COLO668 (cell line): ENCODE data around the gene IGF1R.

Experiments used
- DNase-seq: peaks from one replicate; lab custom pipeline; 2025; ENCODE audit not compliant: unreplicated experiment; lab: John Stamatoyannopoulos, UW

Gene IGF1R

DNA sequence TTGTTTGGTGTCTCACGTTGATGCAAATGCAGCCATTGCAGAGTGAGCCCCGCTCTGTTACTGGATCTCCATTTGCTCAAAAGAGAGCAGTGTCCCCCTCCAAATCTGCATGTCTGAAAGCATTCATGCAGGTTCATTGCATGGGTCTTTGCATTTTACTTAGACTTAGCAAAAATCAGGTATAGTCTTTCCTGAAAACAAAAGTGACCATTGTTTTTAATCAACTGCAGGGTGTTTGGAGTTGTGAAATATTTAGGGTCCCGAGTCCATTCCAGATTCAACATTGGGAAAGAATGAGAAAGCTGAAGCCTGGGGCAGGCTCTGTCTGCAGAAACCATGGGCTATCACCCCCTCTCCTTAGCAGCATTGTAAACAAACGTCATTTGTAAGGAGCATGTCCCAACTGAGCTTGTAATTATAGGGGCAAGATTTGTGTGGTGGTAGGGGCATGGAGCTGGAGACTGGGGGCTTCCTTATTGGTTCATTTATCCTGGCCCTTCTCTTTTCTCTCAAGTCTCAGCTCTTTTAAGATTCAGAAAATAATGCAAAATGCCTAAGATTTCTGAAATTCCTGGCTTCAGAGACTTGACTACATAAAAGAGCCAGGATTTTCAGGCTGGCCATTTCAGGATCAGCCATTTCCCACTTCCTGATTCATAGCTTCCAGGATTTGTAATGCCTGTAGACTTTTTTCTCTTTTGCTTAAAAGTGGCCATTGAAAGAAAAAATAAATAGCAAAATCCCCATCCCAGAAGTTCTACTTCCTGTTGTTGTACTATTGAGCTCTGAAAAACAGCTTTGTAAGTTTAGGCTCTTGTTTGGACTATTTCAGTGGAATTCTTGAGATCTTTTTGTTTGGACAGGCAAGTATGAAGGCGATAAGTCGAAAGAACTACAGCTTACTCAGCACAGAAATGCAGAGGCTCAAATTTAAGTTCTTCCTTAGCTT is 23.0 kb downstream of the IGF1R start:
- no peak for DNase-seq

DNA sequence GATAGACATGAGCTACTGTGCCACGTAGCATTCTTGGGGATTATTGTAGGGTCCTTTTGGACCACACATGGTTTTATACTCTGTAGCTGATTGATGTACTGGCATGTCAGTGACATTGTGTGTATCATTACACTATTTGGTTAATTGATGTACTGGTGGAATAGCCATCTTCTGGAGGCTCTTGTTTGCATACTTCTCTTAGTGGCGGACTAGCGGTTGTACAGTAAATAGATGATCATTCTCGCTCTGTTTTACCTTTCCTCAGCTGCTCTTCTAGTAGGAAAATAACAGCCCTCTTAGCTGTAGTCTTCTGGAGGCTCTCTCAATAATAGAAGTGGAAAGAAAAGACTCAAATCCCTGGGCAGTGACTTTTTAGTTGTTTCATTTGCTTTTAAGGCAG is 24.8 kb downstream of the IGF1R start:
- DNase-seq, result no peak

DNA sequence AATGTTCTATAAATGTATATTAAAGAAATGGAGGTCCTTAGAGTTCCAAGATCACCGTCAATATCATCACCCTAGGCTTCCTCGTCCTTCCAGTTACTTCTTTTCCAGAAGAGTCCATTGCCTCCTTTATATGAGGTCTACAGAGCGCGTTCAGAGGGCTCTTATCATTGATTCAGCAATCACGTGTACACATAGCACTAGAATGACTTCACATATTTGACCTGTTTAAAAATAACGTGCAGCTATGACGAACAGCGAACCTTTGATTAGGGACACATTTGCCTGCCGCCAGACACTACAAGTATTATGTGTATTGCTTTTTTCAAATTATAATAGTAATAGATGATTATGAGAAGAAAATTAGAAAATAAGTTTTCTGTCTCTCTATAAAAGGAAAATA is 26.0 kb downstream of the IGF1R start:
- DNase-seq, result no peak

DNA sequence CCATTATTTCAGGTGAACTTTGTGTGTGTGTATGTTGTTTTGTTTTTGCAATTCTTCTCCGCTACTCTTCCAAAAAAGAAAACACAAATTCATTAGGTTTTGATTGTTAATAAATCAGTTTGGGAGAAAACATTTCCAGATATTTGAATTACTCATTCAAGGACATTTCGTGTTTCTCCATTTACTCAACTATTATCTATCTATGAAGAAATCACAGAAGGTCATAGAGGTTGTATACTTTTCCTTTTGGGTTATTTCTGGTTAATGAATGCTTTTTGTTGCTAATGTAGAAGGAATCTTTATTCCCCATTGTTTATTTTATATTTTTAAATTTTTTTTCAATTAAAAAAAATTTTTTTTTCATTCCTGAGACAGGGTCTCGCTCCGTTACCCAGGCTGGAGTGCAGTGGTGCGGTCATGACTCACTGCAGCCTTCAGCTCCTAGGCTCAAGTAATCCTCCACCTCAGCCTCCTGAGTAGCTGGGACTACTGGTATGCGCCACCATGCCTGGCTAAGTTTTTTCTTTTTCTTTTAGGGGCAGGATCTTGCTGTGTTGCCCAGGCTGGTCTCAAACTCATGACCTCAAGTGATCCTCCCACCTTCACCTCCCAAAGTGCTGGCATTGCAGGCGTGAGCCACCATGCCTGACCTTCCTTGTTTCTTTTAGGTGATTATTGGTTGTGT is 28.4 kb downstream of the IGF1R start:
- no peak for DNase-seq

DNA sequence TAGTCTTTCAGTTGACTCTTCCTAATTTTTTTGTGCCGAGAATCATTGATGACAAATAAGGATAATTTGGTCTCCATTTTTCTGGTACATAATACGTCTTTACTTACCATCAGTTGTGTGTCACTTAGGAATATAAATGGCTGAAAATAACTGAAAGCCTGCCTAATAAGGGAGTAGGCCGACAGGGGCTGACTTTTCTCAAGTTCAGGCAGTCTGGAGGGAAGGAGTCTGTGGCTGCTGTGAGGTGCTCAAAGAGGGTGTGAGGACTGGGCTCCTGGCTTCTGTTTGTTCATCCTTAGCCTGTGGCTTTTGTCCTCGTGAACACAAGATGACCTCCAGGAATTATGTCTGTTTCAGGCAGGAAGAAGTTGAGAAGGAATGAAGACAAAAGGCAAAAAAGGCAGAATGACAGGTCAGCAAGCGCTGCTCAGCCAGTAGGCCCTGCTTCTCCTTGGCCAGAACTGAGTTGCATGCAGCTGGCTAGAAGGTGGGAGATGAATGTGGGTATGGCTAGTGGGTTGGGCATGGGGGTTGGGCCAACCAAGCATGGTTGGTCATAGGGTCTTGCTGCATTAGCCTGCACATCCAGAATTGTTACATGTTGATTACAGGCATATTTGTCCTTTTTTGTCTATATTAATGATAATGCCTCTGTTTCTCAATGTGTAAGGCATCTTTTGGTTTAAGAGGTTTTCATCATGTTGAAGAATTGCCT is 29.2 kb downstream of the IGF1R start:
- DNase-seq, result no peak

DNA sequence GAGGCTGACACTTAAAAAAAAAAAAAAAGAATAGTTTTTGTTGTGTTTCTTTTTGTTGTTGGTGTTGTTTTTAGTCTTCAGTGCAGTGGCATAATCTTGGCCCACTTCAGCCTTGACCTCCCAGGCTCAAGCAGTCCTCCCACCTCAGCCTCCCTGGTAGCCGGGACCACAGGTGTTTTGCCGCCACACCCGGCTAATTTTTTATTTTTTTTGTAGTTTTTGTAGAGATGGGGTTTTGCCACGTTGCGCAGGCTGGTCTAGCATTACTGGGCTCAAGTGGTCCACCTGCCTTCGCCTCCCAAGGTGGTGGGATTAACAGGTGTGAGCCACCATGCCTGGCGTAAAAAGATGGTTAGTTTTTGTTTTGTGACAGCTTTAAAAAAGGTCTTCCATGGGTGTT is 30.1 kb downstream of the IGF1R start:
- DNase-seq, result no peak

DNA sequence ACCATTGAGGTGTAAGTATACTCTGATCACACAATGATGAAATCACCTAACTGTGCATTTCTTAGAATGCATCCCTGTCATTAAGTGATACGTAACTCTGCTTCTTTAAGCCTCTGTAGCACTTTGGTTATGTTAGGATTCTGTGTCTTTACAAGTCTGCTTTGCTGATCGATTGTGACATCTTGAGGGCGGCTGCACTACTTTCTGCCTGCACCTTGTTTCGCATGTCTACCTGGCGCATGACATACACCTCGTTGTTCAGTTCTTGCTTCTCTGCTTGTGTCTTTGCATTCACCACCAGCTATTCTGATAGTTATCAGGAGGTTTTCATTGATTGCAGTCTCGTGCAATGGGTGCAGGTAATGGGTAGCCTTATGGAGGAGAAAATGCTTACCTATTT is 32.7 kb downstream of the IGF1R start:
- DNase-seq, result no peak

DNA sequence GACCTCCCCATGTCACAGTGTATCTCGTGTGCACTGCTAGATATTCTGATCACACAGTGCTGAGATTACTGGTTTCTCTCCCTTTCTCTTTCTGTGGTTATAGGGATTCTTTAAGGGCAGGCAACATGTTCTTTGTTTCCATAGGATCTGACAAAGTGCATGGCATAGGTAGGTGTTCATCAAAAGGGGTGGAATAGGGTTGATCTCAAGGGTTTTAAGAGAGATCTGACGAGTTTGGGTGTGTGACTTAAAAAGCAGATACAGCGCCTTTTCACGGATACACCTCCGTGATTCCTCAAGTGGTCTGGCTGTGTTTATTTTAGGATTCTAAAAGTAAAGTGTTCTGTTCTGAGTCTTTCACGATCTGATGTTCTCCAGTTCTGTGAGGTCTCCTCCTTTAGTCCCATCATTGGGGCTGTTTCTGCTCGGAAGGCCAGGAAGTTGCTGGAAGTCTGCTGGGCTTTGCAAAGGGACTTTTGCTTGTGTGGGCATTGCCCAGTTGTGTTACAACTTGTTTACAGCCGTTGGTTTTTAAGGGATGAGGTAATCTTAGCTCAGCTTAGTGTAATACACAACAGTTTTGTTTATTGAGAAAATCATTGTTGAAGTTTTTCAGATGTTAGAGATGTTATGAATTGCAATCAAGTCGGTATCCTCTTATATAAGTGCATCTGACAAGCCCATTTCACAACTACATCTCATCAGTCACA is 34.8 kb downstream of the IGF1R start:
- DNase-seq, result no peak

DNA sequence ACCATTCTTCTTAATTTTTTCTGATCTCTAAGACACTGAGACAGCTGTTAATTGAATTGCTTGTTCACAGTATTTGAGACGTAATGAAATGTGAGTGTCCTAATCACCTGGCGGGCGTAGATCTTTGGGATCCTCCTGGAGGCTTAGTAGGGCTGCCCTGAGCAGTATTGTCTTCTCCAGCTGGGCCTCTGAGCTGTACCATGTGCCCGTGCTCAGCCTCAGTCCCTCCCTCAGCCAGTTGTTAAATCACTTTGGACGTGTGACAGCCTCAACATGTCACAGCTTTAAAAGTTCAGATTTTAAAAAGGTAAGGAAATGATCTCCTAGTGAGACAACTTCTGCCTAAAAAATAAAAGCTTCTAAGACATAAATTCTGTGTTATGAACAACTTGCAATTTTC is 35.5 kb downstream of the IGF1R start:
- DNase-seq, result no peak

DNA sequence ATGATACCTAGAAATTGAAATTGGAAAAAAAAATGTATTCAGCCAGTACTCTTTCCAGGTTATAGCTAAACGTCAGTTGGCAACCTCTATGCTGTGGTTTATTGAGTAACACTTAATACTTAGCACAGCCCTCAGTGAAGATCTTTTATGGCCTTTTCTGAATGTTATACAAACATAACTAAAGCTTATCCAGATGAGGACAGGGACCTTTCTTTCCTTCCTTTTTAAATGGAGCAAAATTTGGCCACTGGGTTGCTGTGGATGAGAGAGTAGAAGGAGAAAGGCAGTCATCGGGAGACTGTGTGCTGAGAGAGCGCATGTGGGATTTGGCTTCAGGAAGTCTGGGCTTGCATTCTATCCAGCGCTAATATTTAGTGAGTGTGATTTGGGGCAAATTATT is 36.1 kb downstream of the IGF1R start:
- no peak for DNase-seq

DNA sequence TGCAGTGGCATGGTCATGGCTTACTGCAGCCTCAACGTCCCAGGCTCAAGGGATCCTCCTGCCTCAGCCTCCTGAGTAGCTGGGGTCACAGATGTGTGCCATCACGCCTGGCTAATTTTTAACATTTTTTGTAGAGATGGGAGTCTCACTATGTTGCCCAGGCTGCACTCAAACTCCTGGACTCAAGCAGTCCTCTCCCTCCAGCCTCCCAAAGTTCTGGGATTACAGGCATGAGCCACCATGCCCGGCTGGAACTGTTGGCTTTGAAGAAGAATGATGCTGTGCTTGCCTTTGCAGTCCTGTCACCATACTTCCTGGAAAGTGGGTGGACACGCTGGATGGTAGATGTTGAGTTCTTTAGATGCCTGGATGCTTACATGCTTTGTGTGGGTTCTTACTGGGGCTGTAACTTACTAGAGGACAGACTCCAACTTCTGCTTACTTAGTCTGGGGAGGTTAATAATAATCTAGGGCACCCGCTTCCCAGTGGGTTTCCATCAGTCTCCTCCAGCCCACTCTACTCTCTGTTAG is 36.7 kb downstream of the IGF1R start:
- no peak for DNase-seq

DNA sequence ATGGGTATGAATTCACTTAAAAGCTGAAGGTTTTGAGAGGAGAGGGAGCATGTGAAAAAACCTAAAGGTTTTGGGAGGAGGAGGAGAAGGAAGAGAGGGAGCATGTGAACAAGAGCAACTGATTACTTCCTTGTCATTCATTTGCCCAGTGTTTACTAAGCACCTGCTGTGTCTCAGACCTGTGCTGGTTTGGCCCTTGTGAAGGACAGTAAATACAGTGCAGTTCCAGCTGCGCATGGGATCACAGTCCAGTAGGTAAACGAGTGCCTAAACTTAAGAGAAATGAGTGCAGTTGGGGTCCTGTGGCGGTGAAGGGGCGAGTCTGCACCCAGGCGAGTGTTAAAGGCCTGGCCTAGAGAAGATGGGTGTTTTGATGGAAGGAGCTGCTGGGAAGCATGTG is 38.6 kb downstream of the IGF1R start:
- DNase-seq, result peak; percentile 10

DNA sequence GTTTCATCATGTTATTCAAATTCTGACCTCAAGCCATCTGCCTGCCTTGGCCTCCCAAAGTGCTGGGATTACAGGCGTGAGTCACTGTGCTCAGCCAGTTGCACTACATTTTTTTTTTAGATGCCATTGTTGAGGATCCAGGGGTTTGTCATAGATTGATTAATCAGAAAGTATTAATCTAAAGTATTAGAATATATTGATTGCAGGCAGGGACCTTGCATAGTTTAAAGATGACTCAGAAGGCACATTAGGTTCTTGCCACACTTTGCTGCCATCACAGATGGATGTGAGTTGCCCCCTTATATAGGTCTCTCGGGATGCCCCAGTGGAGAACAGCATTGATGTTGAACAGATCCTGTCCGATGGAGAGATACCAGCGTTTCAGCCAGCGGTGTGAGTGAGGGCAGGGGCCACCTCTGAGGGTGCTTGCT is 41.1 kb downstream of the IGF1R start:
- no peak for DNase-seq

DNA sequence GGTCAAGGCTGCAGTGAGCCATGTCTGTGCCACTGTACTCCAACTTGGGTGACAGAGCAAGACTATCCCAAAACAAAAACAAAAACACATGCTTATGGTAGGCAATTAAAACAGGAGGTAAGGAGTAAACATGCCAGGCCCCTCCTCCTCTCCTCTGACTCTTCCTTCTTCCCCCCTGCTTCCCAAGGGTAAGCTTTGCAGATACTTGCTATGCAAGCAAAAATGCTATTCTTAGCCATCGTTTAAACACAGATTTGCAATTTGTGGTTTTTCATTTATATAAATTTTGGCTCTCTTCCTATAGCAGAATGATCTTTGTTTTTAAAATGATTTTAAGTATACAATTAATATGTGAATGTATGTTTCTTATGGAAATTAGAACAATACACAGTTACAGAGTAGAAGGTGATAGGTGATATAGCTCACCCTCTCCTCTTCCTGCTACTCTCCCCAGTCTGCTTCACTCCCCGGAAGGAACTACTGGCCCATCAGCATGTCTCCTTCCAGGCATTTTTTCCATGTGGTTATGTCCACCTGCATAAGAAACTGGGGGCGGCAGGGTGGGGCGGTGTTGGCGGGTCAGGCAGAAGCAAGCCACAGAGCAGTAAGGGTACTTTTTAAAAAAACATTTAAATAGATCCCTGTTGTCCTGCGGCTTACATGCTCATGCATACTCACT is 42.1 kb downstream of the IGF1R start:
- no peak for DNase-seq

DNA sequence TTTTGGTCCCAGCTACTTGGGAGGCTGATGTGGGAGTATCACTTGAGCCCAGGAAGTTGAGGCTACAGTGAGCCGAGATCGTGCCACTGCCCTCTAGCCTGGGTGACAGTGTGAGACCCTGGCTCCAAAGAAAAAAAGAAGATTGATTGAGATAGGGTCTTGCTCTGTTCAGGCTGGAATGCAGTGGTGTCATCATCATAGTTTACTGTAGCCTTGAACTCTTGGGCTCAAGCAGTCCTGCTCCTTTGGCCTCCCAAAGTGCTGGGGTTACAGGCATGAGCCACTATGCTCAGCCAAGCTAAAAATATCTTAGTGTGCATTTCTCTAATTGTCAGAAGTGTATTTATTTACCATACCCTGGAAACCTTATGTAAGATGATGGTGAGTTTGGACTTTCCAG is 43.9 kb downstream of the IGF1R start:
- DNase-seq, result no peak

DNA sequence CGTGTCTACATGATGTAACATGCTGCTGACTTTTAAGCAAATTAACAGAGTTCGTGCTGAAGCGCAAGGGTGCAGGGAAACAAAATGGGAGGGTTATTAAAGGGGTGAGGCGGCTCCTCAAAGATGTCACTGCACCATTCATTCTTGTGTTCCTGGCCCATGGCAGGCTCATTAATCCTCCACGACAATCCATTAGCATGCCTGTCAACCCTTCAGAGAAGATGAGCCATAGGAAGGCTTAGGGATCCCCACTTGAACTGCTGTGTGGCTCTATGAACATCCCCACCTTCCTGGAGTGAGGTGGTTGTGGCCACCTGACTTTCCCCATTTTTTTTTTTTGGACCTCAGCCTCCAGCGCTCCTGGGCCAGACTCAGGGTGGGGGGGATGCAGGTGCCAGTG is 45.8 kb downstream of the IGF1R start:
- no peak for DNase-seq

DNA sequence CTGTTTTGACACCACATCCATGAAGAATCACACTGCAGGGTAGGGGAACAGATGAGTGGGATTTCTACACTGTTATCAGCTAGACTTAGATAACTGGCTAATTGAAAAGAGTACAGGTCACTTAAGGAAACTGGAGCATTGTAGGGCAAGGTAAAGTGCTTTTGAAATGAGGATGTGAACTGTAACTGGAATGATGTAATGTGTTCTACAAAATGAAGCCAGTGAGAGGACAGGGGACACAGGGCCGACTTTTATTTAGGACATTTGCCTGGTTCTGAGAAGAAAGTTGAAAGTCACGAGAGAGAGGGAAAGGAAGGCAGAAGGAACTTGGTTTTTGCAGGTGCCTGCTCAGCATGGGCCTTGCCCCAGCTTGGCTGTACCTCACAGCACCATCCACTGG is 50.5 kb downstream of the IGF1R start:
- no peak for DNase-seq

DNA sequence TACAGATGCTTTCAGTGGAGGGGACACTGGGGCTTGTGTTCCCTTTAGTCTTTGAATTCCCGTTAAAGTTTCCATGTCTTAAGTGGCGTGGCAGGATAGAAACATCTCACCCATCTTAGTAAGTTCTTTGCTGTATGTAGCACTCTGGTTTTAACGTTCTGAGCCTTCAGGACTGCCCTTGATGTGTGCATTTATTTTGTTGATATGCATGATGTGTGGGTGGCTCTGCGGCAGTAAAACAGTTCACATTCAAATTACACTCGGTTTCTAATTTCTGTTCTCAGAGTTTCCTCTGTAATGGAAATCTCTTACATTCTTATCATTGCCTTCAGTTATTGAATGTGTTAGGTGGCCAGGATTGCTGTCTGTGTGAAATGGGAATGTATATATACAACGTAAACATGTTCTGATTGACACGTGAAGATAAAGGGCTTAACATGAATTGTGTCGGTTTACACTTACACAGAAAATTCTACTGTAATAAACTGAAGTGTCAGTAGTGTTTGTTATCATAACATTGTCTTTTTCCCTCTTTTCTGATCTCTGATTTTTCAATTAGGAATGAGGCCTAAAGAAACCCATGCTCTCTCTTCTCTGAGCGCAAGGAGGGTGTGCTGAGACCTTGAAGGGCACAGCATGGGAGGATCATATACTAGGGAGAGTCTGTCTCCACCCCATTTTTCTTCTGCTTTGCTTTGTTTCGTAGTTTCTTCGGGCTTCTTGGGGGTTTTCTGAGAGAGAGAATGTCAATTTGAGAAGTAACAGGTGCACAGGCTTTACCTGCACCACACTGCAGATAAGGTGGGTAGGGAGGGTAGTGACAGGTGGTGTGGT is 51.5 kb downstream of the IGF1R start:
- DNase-seq, result no peak

DNA sequence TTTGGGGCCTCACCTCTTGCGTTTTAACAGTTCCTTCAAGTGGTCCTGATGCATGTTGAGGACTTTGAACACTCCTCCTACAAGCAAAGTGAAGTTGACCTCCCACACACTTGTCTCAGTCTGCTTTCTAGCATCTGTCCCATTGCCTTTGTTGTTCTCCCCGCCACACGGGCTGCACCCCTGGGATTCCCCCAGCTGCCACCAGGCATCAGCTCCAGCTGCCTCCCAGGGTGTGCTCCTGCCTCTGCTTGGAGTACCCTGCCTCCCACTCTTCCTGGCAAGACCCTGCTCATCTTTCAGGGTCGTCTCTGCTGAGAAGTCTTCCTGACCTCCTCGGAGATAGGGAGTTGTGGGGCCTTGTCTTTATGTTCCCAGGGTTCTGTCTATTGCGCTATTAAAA is 52.2 kb downstream of the IGF1R start:
- DNase-seq, result no peak
